GM19240 (cell line): Measurements from ENCODE around the gene STK11.
"Not testable (repeated sequence)": the region's sequence is repeated elsewhere in the genome, so short reads cannot be mapped to it uniquely, and the experiment has no call there.

ENCODE experiments used
- DNase-seq: peaks from one replicate; pipeline ENCODE4 v3.0.0; 2011; ENCODE audit warnings: low spot score; ENCODE audit not compliant: insufficient read length

STK11 gene

DNA sequence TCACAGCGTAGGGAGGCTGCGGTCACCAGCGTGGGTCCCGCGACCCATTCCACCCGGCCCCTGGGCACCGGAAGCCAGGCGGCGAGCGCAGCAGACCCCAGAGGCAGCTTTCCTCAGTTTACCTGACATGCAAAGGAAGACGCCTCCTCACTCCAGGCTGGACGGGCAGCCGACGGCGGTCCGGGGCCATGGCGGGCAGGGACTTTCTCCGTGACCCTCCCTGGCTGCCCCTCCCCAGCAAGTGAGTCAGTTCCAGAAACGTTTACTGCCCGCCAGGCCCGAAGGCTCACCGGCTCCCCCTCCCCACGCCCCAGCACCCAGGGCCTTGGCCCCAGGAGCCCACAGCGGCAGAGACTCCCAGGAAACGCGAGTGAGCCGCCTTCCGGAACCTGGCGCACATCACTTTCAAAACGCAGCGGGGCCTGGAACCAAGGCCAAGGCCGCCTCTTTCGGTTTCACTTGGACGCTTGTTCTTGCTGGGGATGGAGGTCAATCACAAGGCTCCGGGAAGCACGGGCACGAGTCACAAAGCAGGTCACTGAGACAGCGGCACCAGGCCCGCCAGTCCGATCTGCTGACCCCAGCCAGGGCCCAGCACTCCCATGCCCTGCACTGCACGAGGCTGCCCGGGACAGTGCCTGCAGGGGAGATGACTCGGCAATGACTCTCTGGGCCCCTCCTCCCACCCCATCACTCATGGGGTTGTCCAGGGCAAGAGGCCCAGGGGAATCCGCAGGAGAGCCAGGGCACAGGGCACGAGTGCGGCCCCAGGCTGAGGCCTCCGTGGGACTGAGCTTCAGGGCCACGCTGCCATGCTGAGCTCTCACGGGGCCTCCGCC is 36.8 kb upstream of the STK11 start:
- DNase-seq, result no peak

- DNase-seq, result no peak
Measured at GRCh38 chr19:1169411-1169791, 36.2 kb upstream of the STK11 start.

- DNase-seq, result no peak
Measured at GRCh38 chr19:1169921-1170885, 35.4 kb upstream of the STK11 start.

DNA sequence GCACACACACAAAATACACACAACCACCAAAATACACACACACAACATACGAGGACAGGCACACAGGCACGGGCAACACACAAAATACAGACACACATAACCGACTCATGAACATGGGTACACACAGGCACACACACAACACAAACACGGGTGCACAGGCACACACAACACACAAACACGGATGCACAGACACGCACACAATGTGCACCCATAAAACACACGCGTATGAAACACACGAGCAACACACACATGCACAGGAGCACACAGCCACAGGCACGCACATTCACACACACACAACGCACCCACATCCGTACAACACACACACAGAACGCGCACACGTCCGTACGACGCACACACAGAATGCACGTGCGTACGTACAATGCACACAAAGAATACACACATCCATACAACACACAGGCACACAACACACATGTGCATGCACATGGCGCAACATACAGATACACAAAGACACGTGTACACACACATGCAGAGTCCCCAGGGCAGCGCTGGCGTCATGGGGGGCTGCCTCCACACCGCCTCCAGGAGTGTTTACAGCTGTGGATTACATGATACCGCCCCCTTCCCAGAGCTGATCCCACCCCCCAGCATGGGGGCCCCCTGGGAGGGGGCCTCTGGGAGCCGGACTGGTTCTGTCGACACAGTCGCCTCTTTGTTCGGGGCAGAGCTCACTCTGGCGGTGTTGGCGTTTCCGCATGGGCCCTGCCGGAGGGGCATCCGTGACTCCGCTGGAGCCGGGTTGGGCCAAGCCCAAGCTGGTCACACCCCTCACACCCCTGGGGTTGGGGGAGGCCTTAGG is 34.4 kb upstream of the STK11 start:
- DNase-seq, result no peak

DNA sequence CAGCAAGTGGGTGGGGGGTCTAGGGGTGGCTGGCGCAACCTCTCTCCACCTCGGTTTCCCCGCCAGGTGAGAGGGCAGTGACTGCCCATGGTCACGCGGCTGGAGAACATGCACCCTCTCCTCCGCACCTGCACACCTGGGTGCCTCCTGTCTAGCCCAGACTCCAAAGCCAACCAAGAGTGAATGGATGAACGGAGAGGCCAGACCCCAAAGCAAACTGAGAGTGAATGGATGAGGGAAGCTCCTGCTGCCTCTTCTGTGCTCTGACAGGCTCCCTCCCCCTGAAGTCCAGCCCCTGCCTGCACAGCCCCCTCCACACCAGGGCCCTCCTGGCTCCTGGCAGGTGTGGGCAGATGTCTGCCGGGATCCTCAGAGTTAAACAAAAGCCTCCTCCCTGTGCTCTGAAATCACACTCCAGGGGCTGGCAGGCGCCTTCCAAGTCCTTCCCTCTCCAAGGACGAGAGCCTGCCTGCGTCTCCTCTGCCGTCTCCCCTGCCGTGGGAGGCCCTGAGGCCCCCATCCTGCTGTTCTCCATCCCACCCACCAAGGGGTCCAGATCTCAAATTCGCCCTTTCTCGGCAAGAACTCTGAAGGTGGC is 33.7 kb upstream of the STK11 start:
- DNase-seq, result no peak

- no peak for DNase-seq
Measured at GRCh38 chr19:1172353-1173158, 33.0 kb upstream of the STK11 start.

DNA sequence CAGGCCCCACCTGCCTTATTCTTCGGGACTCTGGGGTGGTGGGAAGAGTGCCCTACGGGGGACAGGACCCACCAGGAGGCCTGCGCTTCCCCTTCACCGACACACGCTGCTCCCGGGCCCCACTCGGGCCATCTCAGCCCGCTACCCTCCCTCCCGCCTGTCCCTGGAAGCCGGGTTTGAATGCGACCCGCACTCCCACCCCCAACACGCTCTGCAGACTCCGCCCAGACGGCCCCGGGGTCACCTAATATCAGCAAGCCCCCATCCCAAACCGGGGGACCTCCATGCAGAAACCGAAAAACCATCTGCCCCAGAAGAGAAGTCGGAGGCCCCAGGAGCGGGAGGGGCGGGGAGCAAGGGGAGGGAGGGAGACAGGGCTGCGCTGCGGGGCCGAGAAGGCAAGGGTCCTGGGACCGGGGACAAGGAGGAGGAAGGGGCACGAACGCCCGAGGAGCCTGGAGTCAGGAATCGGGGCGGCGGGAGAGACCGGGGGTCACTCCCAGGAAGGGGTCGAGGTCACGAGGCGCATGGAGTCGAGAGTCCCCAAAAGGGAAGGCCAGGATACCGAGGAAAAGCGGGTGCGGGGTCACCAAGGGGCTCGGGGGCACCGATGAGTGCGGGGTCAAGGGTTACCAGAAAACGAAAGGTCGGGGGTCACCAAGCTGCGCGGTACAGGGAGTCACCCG is 32.3 kb upstream of the STK11 start:
- no peak for DNase-seq

GRCh38 chr19:1173845-1174809 is 31.5 kb upstream of the STK11 start, which contains the start of gene SBNO2:
Gene SBNO2, minus strand, starts transcription at chr19:1174268. Its CDS starts 19,992 bp downstream, at chr19:1154276.
- DNase-seq, result peak; percentile 98

GRCh38 chr19:1177322-1178114 is 28.1 kb upstream of the STK11 start:
- no peak for DNase-seq

GRCh38 chr19:1181606-1182005 is 24.0 kb upstream of the STK11 start:
- DNase-seq, result no peak

DNA sequence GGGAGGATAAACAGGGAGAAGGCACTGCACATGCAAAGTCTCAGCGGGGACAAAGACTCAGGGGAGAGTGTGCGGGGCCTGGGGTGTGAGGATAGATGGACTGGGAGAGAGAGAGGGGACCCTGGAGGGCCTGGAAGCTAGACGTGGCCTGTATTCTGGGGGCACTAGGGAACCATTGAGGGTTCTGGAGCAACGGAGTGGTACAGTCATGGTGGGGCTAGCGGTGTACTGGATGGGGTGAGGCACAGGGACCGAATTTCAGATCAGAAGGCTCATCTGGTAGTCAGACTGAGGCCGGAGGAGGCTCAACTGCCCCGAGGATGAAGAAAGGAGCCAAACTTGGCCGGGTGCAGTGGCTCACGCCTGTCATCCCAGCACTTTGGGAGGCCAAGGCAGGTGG is 23.5 kb upstream of the STK11 start:
- no peak for DNase-seq

DNA sequence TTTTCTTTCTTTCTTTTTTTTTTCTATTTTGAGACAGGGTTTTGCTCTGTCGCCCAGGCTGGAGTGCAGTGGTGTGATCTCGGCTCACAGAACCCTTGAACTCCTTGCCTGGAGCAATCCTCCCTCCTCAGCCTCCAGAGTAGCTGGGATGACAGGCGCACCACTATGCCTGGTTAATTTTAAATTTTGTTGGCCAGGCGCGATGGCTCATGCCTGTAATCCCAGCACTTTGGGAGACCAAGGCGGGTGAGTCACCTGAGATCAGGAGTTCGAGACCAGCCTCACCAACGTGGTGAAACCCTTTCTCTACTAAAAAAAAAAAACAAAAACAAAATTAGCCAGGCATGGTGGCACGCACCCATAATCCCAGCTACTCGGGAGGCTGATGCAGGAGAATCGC is 22.9 kb upstream of the STK11 start:
- DNase-seq, result no peak

DNA sequence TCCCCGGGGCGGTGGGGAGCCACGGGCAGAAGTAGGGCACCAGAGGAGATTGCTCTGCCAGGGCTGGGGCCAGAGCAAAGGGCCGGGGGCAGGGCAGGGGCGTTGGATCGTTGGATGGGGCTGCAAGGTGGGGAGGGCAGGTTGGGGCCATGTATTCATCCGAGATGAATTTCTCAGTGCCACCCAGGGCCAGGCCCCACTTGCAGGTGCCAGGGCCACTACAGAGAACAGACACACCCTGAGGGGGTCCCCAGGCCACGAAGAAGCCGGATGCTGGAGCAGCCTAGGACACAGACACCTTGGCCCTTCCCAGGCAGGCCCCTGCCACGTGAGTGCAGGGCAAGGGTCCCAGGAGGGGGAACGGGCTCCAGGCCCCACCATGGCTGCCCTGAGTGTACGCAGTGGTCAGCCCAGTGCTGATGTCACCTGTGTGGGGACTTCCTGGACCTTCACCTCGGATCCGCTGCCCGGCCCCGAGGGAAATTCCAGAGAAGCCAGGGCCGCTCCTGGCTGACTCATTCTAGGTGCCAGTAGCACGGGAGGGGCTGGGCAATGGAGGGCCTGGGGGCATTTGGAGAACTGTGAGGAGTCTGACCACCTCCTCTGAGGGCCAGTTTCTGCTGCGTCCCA is 21.9 kb upstream of the STK11 start:
- DNase-seq, result no peak

- no peak for DNase-seq
Measured at GRCh38 chr19:1189419-1189818, 16.2 kb upstream of the STK11 start.

GRCh38 chr19:1199531-1199930 is 6.0 kb upstream of the STK11 start:
- DNase-seq, result no peak

- DNase-seq, result not testable (repeated sequence)
Measured at GRCh38 chr19:1200614-1201013, 5.0 kb upstream of the STK11 start.
